HCT116 (cell line): Measurements from ENCODE around the gene CTIF. TPM values are rescaled to one million over a fixed set of nuclear protein-coding genes. Genes with fewer than 3 reads are reported as not detected.

Source experiments
- ATAC-seq: fragments of 200-7000 bp; cut with Tn5 transposase; 2 replicates; pipeline ENCODE4 v1.9.1; 2020; ENCODE audit warnings: mild to moderate bottlenecking, moderate library complexity
- BruUV-seq: library from RNA; stranded (reverse); fragments of 400-500 nt; replicated peaks from 2 replicates; lab custom pipeline; 2021; lab: Mats Ljungman, UMichigan
- CTCF ChIA-PET: fragments of 300-600 bp; sonication (Branson Sonifier 250); formaldehyde crosslinking; loops from one replicate; lab custom pipeline; 2021; ENCODE audit warnings: antibody characterized with exemption; lab: Charles Lee
- POLR2A ChIA-PET: fragments of 300-600, 350-600 bp; sonication (Branson Sonifier 250); formaldehyde crosslinking; loops from one replicate; lab custom pipeline; 2021; ENCODE audit warnings: antibody characterized with exemption; lab: Charles Lee
- RAD21 ChIA-PET, 2 experiments: fragments of 300-600 bp; sonication (Branson Sonifier 250); formaldehyde crosslinking; loops; one replicate each; lab custom pipeline; 2023; ENCODE audit warnings: low total read pairs in 2 of 2; ENCODE audit not compliant: uncharacterized antibody in 2 of 2, unreplicated experiment in 2 of 2, low non-redundant PET in 1 of 2; lab: Charles Lee
- DNase-seq: peaks from one replicate; pipeline ENCODE4 v3.0.0-alpha.2; 2010; ENCODE audit warnings: low read depth, low spot score
- H2AFZ ChIP-seq: fragments of 200-600 bp; shearing (Covaris generic), sonication (generic); 2 replicates; pipeline ENCODE4 v1.6.1; 2017; ENCODE audit warnings: low read depth, mixed run types, mixed read lengths, antibody characterized with exemption, low read length; ENCODE audit not compliant: poor library complexity, severe bottlenecking
- H3K27ac ChIP-seq: 2 replicates; pipeline ENCODE4 v1.5.1; 2012; ENCODE audit warnings: low read depth, low read length
- H3K27me3 ChIP-seq: fragments of 200-600 bp; sonication (generic); 2 replicates; pipeline ENCODE4 v1.6.1; 2016; ENCODE audit warnings: mixed run types, low read length, mixed read lengths; ENCODE audit not compliant: insufficient read depth
- H3K36me3 ChIP-seq, 2 experiments: fragments of 200-500 bp in 1 of 2; fragments of 200-600 bp in 1 of 2; sonication (Bioruptor generic) in 1 of 2; sonication (generic) in 1 of 2; 2 replicates each; pipeline versions ENCODE4 v1.5.1 to v1.6.1; 2014 to 2016; ENCODE audit warnings: low read length in 2 of 2, inconsistent platforms in 1 of 2, mixed read lengths in 1 of 2, mixed run types in 1 of 2; ENCODE audit not compliant: insufficient read depth in 2 of 2, control insufficient read depth in 1 of 2
- H3K4me1 ChIP-seq, 2 experiments: fragments of 200-600 bp in 1 of 2; sonication (generic) in 1 of 2; 2 replicates each; pipeline versions ENCODE4 v1.5.1 to v1.6.1; 2012 to 2017; ENCODE audit warnings: low read length in 2 of 2, inconsistent platforms in 1 of 2, mild to moderate bottlenecking in 1 of 2, mixed read lengths in 1 of 2, mixed run types in 1 of 2, moderate library complexity in 1 of 2; ENCODE audit not compliant: insufficient read depth in 2 of 2, control insufficient read depth in 1 of 2
- H3K4me2 ChIP-seq: fragments of 200-600 bp; sonication (generic); 2 replicates; pipeline ENCODE4 v1.6.1; 2017; ENCODE audit warnings: mixed run types, low read length, mixed read lengths
- H3K4me3 ChIP-seq, 2 experiments: fragments of 200-600 bp in 1 of 2; sonication (generic) in 1 of 2; replicated peaks in 1 of 2; 2 replicates each; pipeline ENCODE4 v1.5.1; 2011 to 2016; ENCODE audit warnings: low read length in 2 of 2, control low read depth in 1 of 2, low read depth in 1 of 2, mild to moderate bottlenecking in 1 of 2, mixed read lengths in 1 of 2, mixed run types in 1 of 2
- H3K79me2 ChIP-seq: fragments of 200-600 bp; sonication (generic); 2 replicates; pipeline ENCODE4 v1.6.1; 2017; ENCODE audit warnings: mild to moderate bottlenecking, mixed run types, low read length, moderate library complexity, mixed read lengths; ENCODE audit not compliant: insufficient read depth
- H3K9ac ChIP-seq: fragments of 200-600 bp; sonication (generic); 2 replicates; pipeline ENCODE4 v1.6.1; 2016; ENCODE audit warnings: low read length, mixed read lengths
- H3K9me2 ChIP-seq: fragments of 200-600 bp; sonication (generic), shearing (Covaris generic); 2 replicates; pipeline ENCODE4 v1.6.1; 2017; ENCODE audit warnings: mixed run types, mild to moderate bottlenecking, moderate library complexity; ENCODE audit not compliant: insufficient read depth
- H3K9me3 ChIP-seq, 2 experiments: fragments of 200-500 bp in 1 of 2; fragments of 200-600 bp in 1 of 2; sonication (Bioruptor generic) in 1 of 2; sonication (generic) in 1 of 2; 2 replicates each; pipeline ENCODE4 v1.6.1; 2014 to 2017; ENCODE audit warnings: low read length in 2 of 2, mixed read lengths in 2 of 2, inconsistent platforms in 1 of 2, low read depth in 1 of 2, mild to moderate bottlenecking in 1 of 2, mixed run types in 1 of 2, moderate library complexity in 1 of 2; ENCODE audit not compliant: control insufficient read depth in 1 of 2, insufficient read depth in 1 of 2
- H4K20me1 ChIP-seq: fragments of 200-600 bp; sonication (generic), shearing (Covaris generic); 2 replicates; pipeline ENCODE4 v1.6.1; 2017; ENCODE audit warnings: mixed run types, mild to moderate bottlenecking, moderate library complexity; ENCODE audit not compliant: insufficient read depth
- CBX3 ChIP-seq: IDR thresholded peaks from 2 replicates; pipeline ENCODE4 v1.6.1; 2012; ENCODE audit warnings: low read depth
- CEBPB ChIP-seq: IDR thresholded peaks from 2 replicates; pipeline ENCODE4 v1.6.1; 2012; ENCODE audit warnings: low read depth
- EGR1 ChIP-seq: IDR thresholded peaks from 2 replicates; pipeline ENCODE4 v1.6.1; 2012; ENCODE audit warnings: low read depth
- ELF1 ChIP-seq: IDR thresholded peaks from 2 replicates; pipeline ENCODE4 v1.6.1; 2012; ENCODE audit warnings: low read depth, borderline replicate concordance
- EZH2 ChIP-seq: fragments of 200-600 bp; sonication (generic); IDR thresholded peaks from 2 replicates; pipeline ENCODE4 v1.6.1; 2017; ENCODE audit warnings: antibody characterized with exemption, mixed run types
- EZH2phosphoT487 ChIP-seq: fragments of 200-600 bp; IDR thresholded peaks from 2 replicates; pipeline ENCODE4 v1.6.1; 2018; ENCODE audit warnings: antibody characterized with exemption, borderline replicate concordance
- FOSL1 ChIP-seq: IDR thresholded peaks from 2 replicates; pipeline ENCODE4 v1.6.1; 2012; ENCODE audit warnings: low read depth
- JUND ChIP-seq: IDR thresholded peaks from 2 replicates; pipeline ENCODE4 v1.6.1; 2012
- POLR2A ChIP-seq: IDR thresholded peaks from 2 replicates; pipeline ENCODE4 v1.7.0; 2011; ENCODE audit warnings: borderline replicate concordance; ENCODE audit not compliant: insufficient read depth, insufficient read length; ENCODE audit errors: extremely low read depth
- RAD21 ChIP-seq: IDR thresholded peaks from 2 replicates; pipeline ENCODE4 v1.6.1; 2012; ENCODE audit warnings: low read depth, mild to moderate bottlenecking
- REST ChIP-seq: IDR thresholded peaks from 2 replicates; pipeline ENCODE4 v1.6.1; 2012; ENCODE audit warnings: low read depth
- SIN3A ChIP-seq: IDR thresholded peaks from 2 replicates; pipeline ENCODE4 v1.6.1; 2012; ENCODE audit warnings: low read depth
- SP1 ChIP-seq: IDR thresholded peaks from 2 replicates; pipeline ENCODE4 v1.6.1; 2012; ENCODE audit warnings: low read depth
- SRF ChIP-seq: IDR thresholded peaks from 2 replicates; pipeline ENCODE4 v1.6.1; 2012; ENCODE audit warnings: low read depth
- TCF7L2 ChIP-seq: IDR thresholded peaks from 2 replicates; pipeline ENCODE4 v1.7.0; 2011; ENCODE audit warnings: borderline replicate concordance, inconsistent platforms; ENCODE audit not compliant: insufficient read depth, insufficient read length; ENCODE audit errors: extremely low read depth
- YY1 ChIP-seq: IDR thresholded peaks from 2 replicates; pipeline ENCODE4 v1.6.1; 2011; ENCODE audit warnings: low read length, low read depth, moderate library complexity, mild to moderate bottlenecking; ENCODE audit not compliant: insufficient replicate concordance; ENCODE audit errors: extremely low read depth
- ZFX ChIP-seq: fragments of 450-650 bp; IDR thresholded peaks from 2 replicates; pipeline ENCODE4 v1.6.1; 2017
- intact Hi-C: fragments of 100-400 bp; cut with micrococcal nuclease; formaldehyde crosslinking; loops from 2 replicates; pipeline ENCODE4 v1.10.0; 2022
- total RNA-seq: library from RNA; stranded (reverse); gene quantifications from one replicate; pipeline ENCODE4 v1.2.1, GENCODE V29; 2021; ENCODE audit not compliant: unreplicated experiment
- TF ChIP-seq, protein P1 (sequence below): IDR thresholded peaks from 2 replicates; pipeline ENCODE4 v1.6.1; 2012
- TF ChIP-seq, protein P2 (sequence below): IDR thresholded peaks from 2 replicates; pipeline ENCODE4 v1.6.1; 2012
- TF ChIP-seq, protein P3 (sequence below): IDR thresholded peaks from 2 replicates; pipeline ENCODE4 v1.6.1; 2011; ENCODE audit warnings: mild to moderate bottlenecking, low read length, moderate library complexity; ENCODE audit not compliant: insufficient replicate concordance; ENCODE audit errors: extremely low read depth

The CTIF gene
- total RNA-seq, 1 experiment from 2014 or later = 19.7 TPM

- ATAC-seq (no peak), DNase-seq (no peak)
- H2AFZ ChIP-seq = no peak overlapping the region
- H4K20me1 ChIP-seq = no peaks in the 10 kb centered on the region
- ChIA-PET CTCF (no interaction called here), POLR2A (no interaction called here), RAD21 (no interaction called here)
- intact Hi-C loops = no loop called here
- no peak overlapping the region for H3K27ac ChIP-seq
- no peaks in the 10 kb centered on the region for H3K4me1 ChIP-seq
- no peaks in the 10 kb centered on the region for H3K9me3 ChIP-seq
- no peaks in the 10 kb centered on the region for H3K27me3 ChIP-seq
- H3K4me2 ChIP-seq = no peak overlapping the region
- H3K79me2 ChIP-seq = no peaks in the 10 kb centered on the region
- no peaks in the 10 kb centered on the region for H3K36me3 ChIP-seq
- no peak overlapping the region for H3K4me3 ChIP-seq
- no peaks in the 10 kb centered on the region for H3K9me2 ChIP-seq
- no peak for TF ChIP-seq ZFX
- TF ChIP-seq POLR2A = no peak
- no peak for TF ChIP-seq TCF7L2
- TF ChIP-seq EGR1 = no peak
- TF ChIP-seq, protein P1, sequence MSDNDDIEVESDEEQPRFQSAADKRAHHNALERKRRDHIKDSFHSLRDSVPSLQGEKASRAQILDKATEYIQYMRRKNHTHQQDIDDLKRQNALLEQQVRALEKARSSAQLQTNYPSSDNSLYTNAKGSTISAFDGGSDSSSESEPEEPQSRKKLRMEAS = no peak
- no peak for TF ChIP-seq FOSL1
- no peak for TF ChIP-seq REST
- TF ChIP-seq CEBPB = no peak
- TF ChIP-seq, protein P2, sequence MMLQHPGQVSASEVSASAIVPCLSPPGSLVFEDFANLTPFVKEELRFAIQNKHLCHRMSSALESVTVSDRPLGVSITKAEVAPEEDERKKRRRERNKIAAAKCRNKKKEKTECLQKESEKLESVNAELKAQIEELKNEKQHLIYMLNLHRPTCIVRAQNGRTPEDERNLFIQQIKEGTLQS = no peak
- no peak for TF ChIP-seq SP1
- TF ChIP-seq SIN3A = no peak
- no peak for TF ChIP-seq EZH2
- TF ChIP-seq, protein P3, sequence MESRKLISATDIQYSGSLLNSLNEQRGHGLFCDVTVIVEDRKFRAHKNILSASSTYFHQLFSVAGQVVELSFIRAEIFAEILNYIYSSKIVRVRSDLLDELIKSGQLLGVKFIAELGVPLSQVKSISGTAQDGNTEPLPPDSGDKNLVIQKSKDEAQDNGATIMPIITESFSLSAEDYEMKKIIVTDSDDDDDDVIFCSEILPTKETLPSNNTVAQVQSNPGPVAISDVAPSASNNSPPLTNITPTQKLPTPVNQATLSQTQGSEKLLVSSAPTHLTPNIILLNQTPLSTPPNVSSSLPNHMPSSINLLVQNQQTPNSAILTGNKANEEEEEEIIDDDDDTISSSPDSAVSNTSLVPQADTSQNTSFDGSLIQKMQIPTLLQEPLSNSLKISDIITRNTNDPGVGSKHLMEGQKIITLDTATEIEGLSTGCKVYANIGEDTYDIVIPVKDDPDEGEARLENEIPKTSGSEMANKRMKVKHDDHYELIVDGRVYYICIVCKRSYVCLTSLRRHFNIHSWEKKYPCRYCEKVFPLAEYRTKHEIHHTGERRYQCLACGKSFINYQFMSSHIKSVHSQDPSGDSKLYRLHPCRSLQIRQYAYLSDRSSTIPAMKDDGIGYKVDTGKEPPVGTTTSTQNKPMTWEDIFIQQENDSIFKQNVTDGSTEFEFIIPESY = no peak
- no peak for TF ChIP-seq EZH2phosphoT487
- no peak for TF ChIP-seq SRF
- TF ChIP-seq JUND = no peak
- TF ChIP-seq ELF1 = no peak
- no peak for TF ChIP-seq RAD21
- TF ChIP-seq YY1 = no peak
- no peak for TF ChIP-seq CBX3
- BruUV-seq = no TSS peak
- H3K9ac ChIP-seq = no peak overlapping the region
These were observed 281.1 kb downstream of the CTIF start for GRCh38 chr18:48819781-48820482.
